HG03097 (cell line): ENCODE measurements around the gene CAMK1D.
A peak's percentile ranks its signal among the peaks of the same experiment; 100 is the strongest.
"Not testable (repeated sequence)": the region's sequence is repeated elsewhere in the genome, so short reads cannot be mapped to it uniquely, and the experiment has no call there.

ENCODE experiments used
- ATAC-seq: cut with Tn5 transposase; IDR thresholded peaks from one replicate; pipeline ENCODE4 v1.9.1; 2021; ENCODE audit not compliant: unreplicated experiment, low FRiP score

Gene CAMK1D

GRCh38 chr10:12540341-12540781, 191.0 kb downstream of the CAMK1D start:
- ATAC-seq: no peak

DNA sequence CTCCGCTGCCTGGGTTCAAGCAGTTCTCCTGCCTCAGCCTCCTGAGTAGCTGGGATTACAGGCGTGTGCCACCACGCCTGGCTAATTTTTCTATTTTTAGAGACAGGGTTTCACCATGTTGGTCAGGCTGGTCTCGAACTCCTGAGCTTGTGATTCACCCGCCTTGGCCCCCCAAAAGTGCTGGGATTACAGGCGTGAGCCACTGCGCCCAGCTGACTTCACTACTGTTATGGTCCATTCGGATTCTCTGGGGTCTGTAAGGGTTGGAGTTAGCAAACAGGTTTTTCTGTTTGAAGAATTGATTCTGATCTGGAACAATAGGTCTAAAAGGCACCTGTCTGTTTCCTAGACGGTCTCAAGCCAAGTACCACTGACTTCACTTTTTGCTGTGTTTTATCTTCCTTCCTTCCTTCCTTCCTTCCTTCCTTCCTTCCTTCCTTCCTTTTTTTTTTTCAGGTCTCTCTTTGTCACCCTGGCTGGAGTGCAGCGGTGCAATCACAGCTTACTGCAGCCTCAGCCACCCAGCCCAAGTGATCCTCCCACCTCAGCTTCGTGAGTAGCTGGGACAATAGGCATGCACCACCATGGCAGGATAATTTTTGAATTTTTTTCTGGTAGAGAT, 192.2 kb downstream of the CAMK1D start:
- ATAC-seq: no peak

- no peak for ATAC-seq
Observed at GRCh38 chr10:12542133-12542670, 192.9 kb downstream of the CAMK1D start.

GRCh38 chr10:12543589-12543988, 194.2 kb downstream of the CAMK1D start:
- ATAC-seq: no peak

- not testable (repeated sequence) for ATAC-seq
Observed at GRCh38 chr10:12546160-12546802, 196.9 kb downstream of the CAMK1D start.

GRCh38 chr10:12547301-12547771, 198.0 kb downstream of the CAMK1D start:
- ATAC-seq: no peak

DNA sequence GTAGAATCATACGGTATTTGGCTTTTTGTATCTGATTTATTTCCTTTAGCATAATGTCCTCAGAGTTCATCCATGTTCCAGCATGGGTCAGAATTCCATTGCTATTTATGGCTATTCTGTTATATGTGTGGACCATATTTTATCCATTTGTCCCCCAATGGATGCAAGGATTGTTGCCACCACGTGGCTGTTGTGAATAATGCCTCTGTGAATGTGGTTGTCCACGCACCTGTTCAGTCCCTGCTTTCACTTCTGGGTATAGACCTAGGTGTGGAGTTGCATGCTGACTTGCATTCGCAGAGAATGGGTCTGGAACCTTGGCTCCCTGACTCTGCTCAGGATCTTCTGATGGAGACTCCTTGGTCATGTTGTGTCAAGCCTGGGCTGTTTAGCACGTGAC, 199.9 kb downstream of the CAMK1D start:
- ATAC-seq: no peak

DNA sequence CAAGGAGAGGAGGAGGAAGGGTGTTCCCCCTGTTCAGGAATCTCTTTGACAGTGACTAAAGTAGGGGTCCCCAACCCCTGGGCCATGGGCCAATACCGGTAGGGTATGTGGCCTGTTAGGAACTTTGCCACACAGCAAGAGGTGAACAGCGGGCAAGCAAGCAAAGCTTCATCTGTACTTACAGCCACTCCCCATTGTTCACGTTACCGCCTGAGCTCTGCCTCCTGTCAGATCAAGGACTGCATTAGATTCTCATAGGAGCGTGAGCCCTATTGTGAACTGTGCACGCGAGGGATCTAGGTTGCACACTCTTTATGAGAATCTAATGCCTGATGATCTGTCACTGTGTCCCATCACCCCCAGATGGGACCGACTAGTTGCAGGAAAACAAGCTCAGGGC, 201.6 kb downstream of the CAMK1D start:
- no peak for ATAC-seq

DNA sequence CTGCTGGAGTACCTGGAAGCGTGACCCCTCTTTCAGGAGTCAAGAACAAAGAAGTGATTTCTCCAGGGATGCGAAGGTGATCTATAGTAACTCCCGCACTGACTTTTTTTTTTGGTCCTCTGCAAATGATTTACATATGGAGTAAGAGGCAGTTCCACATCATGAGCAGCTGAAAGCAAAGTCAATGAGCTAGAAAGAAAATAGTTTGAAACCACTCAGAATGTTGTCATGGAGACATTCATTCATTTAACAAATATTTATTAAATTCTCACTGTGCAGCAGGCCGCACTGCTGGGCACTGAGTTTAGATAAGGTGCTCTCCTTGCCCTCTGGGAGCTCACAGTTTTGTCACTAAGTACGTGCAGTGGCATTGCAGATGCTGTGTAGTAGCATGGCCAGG, 206.7 kb downstream of the CAMK1D start:
- ATAC-seq: no peak

GRCh38 chr10:12559578-12560178, 210.3 kb downstream of the CAMK1D start:
- ATAC-seq: no peak

DNA sequence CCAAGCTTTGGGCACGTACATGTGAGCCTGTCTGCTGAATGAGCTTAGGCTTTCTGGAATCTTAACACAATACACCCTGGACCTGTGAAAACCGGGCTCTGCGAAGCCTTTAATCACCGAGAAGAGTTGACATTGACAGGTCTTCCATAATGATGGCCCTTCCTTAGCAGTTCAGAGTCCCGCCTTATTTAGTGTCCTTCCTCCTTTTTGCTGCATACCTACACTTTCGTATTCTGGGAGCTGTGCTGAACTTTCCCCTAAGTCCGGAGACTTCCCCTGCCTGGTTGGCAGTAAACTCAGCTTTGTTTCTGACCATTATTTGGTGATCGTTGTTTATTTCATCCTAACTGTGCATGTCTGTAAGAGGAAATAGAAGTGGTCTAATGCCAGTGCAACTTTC, 212.0 kb downstream of the CAMK1D start:
- ATAC-seq: no peak

DNA sequence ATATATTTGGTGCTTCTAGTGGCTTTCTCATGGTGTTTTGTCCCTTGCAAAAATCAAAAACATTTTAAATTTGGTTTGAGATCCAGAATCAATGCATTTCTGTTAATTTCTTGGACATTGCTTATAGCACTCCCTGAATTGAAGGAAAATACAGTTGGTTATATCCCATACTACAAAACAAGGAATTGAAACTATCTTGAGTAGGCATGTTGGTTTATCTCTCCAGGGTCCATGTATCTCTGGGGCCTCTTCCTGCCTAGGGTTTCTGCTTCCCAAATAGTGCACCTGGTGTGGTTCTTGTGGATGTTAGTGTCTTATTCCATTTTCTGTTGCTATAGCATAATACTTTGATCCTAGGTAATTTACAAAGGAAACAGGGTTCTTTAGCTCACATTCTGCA, 212.4 kb downstream of the CAMK1D start:
- no peak for ATAC-seq

DNA sequence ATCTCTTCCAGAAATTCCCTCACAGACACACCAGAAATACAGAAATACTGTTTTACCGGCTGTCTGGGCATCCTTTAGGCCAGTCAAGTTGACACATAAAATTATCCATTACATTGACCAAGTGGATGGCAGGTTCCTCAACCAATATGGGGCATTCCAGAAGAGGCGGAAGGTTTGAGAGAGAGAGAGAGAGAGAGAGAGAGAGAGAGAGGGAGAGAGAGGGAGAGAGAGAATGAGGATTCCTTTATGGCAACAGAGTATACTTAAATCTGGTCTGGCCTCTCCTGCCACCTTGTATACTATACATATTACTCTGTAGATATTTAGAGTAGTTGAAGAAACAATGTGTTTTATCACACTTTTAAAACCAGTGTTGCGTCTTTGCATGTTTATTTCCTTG, 214.1 kb downstream of the CAMK1D start:
- no peak for ATAC-seq

DNA sequence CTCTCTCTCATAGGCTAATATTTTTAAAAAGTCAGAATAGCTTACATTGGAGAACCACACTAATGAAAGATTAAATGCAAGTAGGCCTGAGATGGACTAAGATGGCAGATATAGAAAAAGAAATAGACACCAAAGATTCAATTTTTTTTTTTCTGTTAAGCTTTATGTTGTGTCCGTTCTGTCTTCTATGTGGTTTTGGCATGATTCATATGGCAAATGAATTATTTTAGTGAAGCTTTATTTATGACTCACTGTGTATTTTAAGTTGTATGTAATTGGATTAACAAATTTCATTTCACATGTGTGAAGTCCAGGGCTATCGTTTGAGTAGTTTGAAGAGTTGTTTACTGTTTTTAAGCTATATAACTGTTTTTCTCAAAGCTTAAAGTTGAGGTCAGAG, 214.8 kb downstream of the CAMK1D start:
- ATAC-seq: no peak

GRCh38 chr10:12566161-12567115, 217.1 kb downstream of the CAMK1D start:
- ATAC-seq: no peak

GRCh38 chr10:12568391-12569009, 219.2 kb downstream of the CAMK1D start:
- no peak for ATAC-seq

- ATAC-seq: no peak
Observed at GRCh38 chr10:12572281-12572680, 222.9 kb downstream of the CAMK1D start.

GRCh38 chr10:12577610-12578009, 228.3 kb downstream of the CAMK1D start:
- no peak for ATAC-seq

- peak; percentile 66 for ATAC-seq
Observed at GRCh38 chr10:12579954-12580858, 230.9 kb downstream of the CAMK1D start.
